IMR-90 (cell line): ENCODE results near the gene NPB. TPM values are rescaled to one million over a fixed set of nuclear protein-coding genes. Genes with fewer than 3 reads are reported as not detected.

Experiments
- ATAC-seq: fragments of 200-7000 bp; cut with Tn5 transposase; 2 replicates; pipeline ENCODE4 v1.9.1; 2020; ENCODE audit warnings: low read depth, mild to moderate bottlenecking, moderate library complexity
- BruUV-seq: library from RNA; stranded (reverse); fragments of 400-500 nt; replicated peaks from 2 replicates; lab custom pipeline; 2021; lab: Mats Ljungman, UMichigan
- CTCF ChIA-PET: fragments of 300-600 bp; formaldehyde crosslinking; extraction: SDS; loops from one replicate; lab custom pipeline; 2021; ENCODE audit warnings: antibody characterized with exemption; lab: Yijun Ruan, JAX
- POLR2A ChIA-PET: fragments of 300-600 bp; sonication (Branson Sonifier 250); formaldehyde crosslinking; loops from one replicate; lab custom pipeline; 2022; ENCODE audit warnings: antibody characterized with exemption; ENCODE audit not compliant: unreplicated experiment; lab: Charles Lee
- DNase-seq: peaks from one replicate; pipeline ENCODE4 v3.0.0; 2013
- H2AFZ ChIP-seq: replicated peaks from 2 replicates; pipeline ENCODE3; 2013; ENCODE audit warnings: low read length, mild to moderate bottlenecking; ENCODE audit not compliant: poor library complexity
- H2AK5ac ChIP-seq: 2 replicates; pipeline ENCODE4 v1.6.1; 2013; ENCODE audit warnings: low read depth, low read length, inconsistent platforms
- H2AK9ac ChIP-seq: replicated peaks from 2 replicates; pipeline ENCODE3; 2013; ENCODE audit warnings: mild to moderate bottlenecking, low read depth, low read length, moderate library complexity; ENCODE audit not compliant: poor library complexity
- H2BK120ac ChIP-seq: 2 replicates; pipeline ENCODE4 v1.6.1; 2013; ENCODE audit warnings: low read depth, low read length, inconsistent platforms
- H2BK15ac ChIP-seq: 3 replicates; pipeline ENCODE4 v1.6.1; 2013; ENCODE audit warnings: low read depth, low read length, inconsistent platforms
- H2BK20ac ChIP-seq: 2 replicates; pipeline ENCODE4 v1.6.1; 2013; ENCODE audit warnings: low read depth, mild to moderate bottlenecking, inconsistent platforms, low read length, moderate library complexity
- H2BK5ac ChIP-seq: 2 replicates; pipeline ENCODE4 v1.6.1; 2013; ENCODE audit warnings: mild to moderate bottlenecking, low read depth, low read length, inconsistent platforms; ENCODE audit not compliant: poor library complexity, severe bottlenecking
- H3K14ac ChIP-seq: replicated peaks from 2 replicates; pipeline ENCODE4 v1.6.1; 2013; ENCODE audit warnings: low read depth, low read length, inconsistent platforms
- H3K18ac ChIP-seq: 2 replicates; pipeline ENCODE4 v1.6.1; 2013; ENCODE audit warnings: low read depth, low read length, control low read depth
- H3K23ac ChIP-seq: 2 replicates; pipeline ENCODE4 v1.6.1; 2013; ENCODE audit warnings: low read depth, low read length, inconsistent platforms
- H3K27ac ChIP-seq: 2 replicates; pipeline ENCODE4 v1.5.1; 2013; ENCODE audit warnings: mild to moderate bottlenecking, control low read depth, low read length; ENCODE audit not compliant: insufficient read depth
- H3K27me3 ChIP-seq: 2 replicates; pipeline ENCODE4 v1.6.1; 2013; ENCODE audit warnings: low read length; ENCODE audit not compliant: control insufficient read depth, insufficient read depth
- H3K36me3 ChIP-seq: 2 replicates; pipeline ENCODE4 v1.6.1; 2013; ENCODE audit warnings: low read length, mixed read lengths; ENCODE audit not compliant: control insufficient read depth, insufficient read depth
- H3K4ac ChIP-seq: 2 replicates; pipeline ENCODE4 v1.6.1; 2013; ENCODE audit warnings: low read depth, low read length, inconsistent platforms
- H3K4me1 ChIP-seq: 2 replicates; pipeline ENCODE4 v1.6.1; 2013; ENCODE audit warnings: low read length, mixed read lengths; ENCODE audit not compliant: control insufficient read depth, insufficient read depth
- H3K4me2 ChIP-seq: 2 replicates; pipeline ENCODE4 v1.6.1; 2013; ENCODE audit warnings: low read depth, mild to moderate bottlenecking, control low read depth, low read length, moderate library complexity
- H3K4me3 ChIP-seq: 2 replicates; pipeline ENCODE4 v1.5.1; 2013; ENCODE audit warnings: low read depth, mild to moderate bottlenecking, control low read depth, low read length, moderate library complexity; ENCODE audit not compliant: insufficient read depth
- H3K56ac ChIP-seq: 2 replicates; pipeline ENCODE4 v1.6.1; 2013; ENCODE audit warnings: low read length, inconsistent platforms; ENCODE audit not compliant: insufficient read depth; ENCODE audit errors: extremely low read depth
- H3K79me1 ChIP-seq, 2 experiments: 2 replicates each; pipeline ENCODE4 v1.6.1; 2013; ENCODE audit warnings: low read length in 2 of 2, inconsistent platforms in 1 of 2, low read depth in 1 of 2
- H3K9ac ChIP-seq: 2 replicates; pipeline ENCODE4 v1.6.1; 2013; ENCODE audit warnings: low read depth, low read length, control low read depth
- H3K9me1 ChIP-seq: 2 replicates; pipeline ENCODE4 v1.6.1; 2013; ENCODE audit warnings: low read length, inconsistent platforms; ENCODE audit not compliant: insufficient read depth
- H3K9me3 ChIP-seq: 2 replicates; pipeline ENCODE4 v1.6.1; 2013; ENCODE audit warnings: low read length; ENCODE audit not compliant: control insufficient read depth, insufficient read depth
- H4K20me1 ChIP-seq: 2 replicates; pipeline ENCODE4 v1.6.1; 2013; ENCODE audit warnings: low read length, inconsistent platforms; ENCODE audit not compliant: insufficient read depth
- H4K5ac ChIP-seq: 2 replicates; pipeline ENCODE4 v1.6.1; 2013; ENCODE audit warnings: mild to moderate bottlenecking, low read depth, low read length, control low read depth
- H4K8ac ChIP-seq, 2 experiments: 2 replicates each; pipeline ENCODE4 v1.6.1; 2013; ENCODE audit warnings: low read depth in 2 of 2, low read length in 2 of 2, control low read depth in 1 of 2, inconsistent platforms in 1 of 2
- H4K91ac ChIP-seq: 2 replicates; pipeline ENCODE4 v1.6.1; 2013; ENCODE audit warnings: low read depth, low read length, inconsistent platforms; ENCODE audit not compliant: insufficient read depth
- CEBPB ChIP-seq: IDR thresholded peaks from 2 replicates; pipeline ENCODE4 v1.6.1; 2012; ENCODE audit warnings: low read depth, low read length, improper control_type of control experiment
- CHD1 ChIP-seq: IDR thresholded peaks from 2 replicates; pipeline ENCODE4 v1.6.1; 2012; ENCODE audit warnings: low read depth, low read length, improper control_type of control experiment
- MAZ ChIP-seq: IDR thresholded peaks from 2 replicates; pipeline ENCODE4 v1.6.1; 2012; ENCODE audit warnings: low read depth, mild to moderate bottlenecking, low read length, improper control_type of control experiment, moderate library complexity, borderline replicate concordance
- MXI1 ChIP-seq: IDR thresholded peaks from 2 replicates; pipeline ENCODE4 v1.6.1; 2012; ENCODE audit warnings: low read depth, mild to moderate bottlenecking, low read length, moderate library complexity, borderline replicate concordance
- RAD21 ChIP-seq: IDR thresholded peaks from 2 replicates; pipeline ENCODE4 v1.6.1; 2012; ENCODE audit warnings: low read length, improper control_type of control experiment
- RCOR1 ChIP-seq: IDR thresholded peaks from 2 replicates; pipeline ENCODE4 v1.6.1; 2012; ENCODE audit warnings: mild to moderate bottlenecking, low read length, improper control_type of control experiment; ENCODE audit not compliant: insufficient replicate concordance
- SMC3 ChIP-seq: fragments of 150-350 bp; IDR thresholded peaks from 2 replicates; pipeline ENCODE4 v1.6.1; 2016; ENCODE audit warnings: low read depth, mild to moderate bottlenecking, antibody characterized with exemption, low read length, moderate library complexity
- WGBS, 2 experiments: methylation state at CpG; one replicate each; pipeline versions ENCODE4 v1.1.5 to v1.1.7; 2013; ENCODE audit warnings: missing lambda C conversion rate in 2 of 2; ENCODE audit not compliant: insufficient read length in 1 of 2; ENCODE audit errors: extremely low coverage in 2 of 2; 5-methylcytosine and 5-hydroxymethylcytosine counted together
- dilution Hi-C: fragments of 300-500 bp; cut with HindIII; formaldehyde crosslinking; loops from one replicate; pipeline ENCODE4 v1.14.3; 2018; ENCODE audit warnings: low sequenced_read_pairs; ENCODE audit not compliant: unreplicated experiment
- in situ Hi-C: fragments of 300-500 bp; cut with MboI; formaldehyde crosslinking; loops from 3 replicates; pipeline ENCODE4 v1.14.3; 2019; ENCODE audit warnings: low sequenced_read_pairs, inconsistent platforms, mixed read lengths
- intact Hi-C: fragments of 100-400 bp; cut with micrococcal nuclease; formaldehyde crosslinking; loops from 2 replicates; pipeline ENCODE4 v1.10.0; 2022
- polyA plus RNA-seq, 3 experiments: library from polyadenylated mRNA; depleted of rRNA; stranded (reverse); fragments of >200 nt; gene quantifications; 2 replicates each; pipeline ENCODE4 v1.2.3, GENCODE V29; 2012; ENCODE audit warnings: low replicate concordance in 1 of 3
- total RNA-seq: library from RNA; depleted of rRNA; stranded (reverse); fragments of >200 nt; gene quantifications from 2 replicates; pipeline ENCODE4 v1.2.3, GENCODE V29; 2012
- TF ChIP-seq, protein P1 (sequence below): fragments of 150-350 bp; IDR thresholded peaks from 2 replicates; pipeline ENCODE4 v1.6.1; 2017; ENCODE audit warnings: mild to moderate bottlenecking, antibody characterized with exemption, low read length, low read depth

NPB gene
- total and polyA plus RNA-seq, 2 of the 4 experiments (the other 2 are of a cell fraction): 0.51 TPM; not detected in 1

- Histone ChIP-seq H3K18ac (no peak overlapping the region), H2AK9ac (no peak overlapping the region), H3K4me2 (no peak overlapping the region), H3K36me3 (peaks cover 29% of the 10 kb centered on the region), H3K9ac (no peak overlapping the region), H3K23ac (no peak overlapping the region), H2BK15ac (no peak overlapping the region), H3K9me1 (peaks cover 13% of the 10 kb centered on the region; the same call in 1 of the 2 replicates), H2AFZ (peak overlapping the region; percentile 23), H3K4me3 (no peak overlapping the region), H2BK20ac (no peak overlapping the region), H3K79me1 (peaks cover 3 to 41% of the 10 kb centered on the region in 2 experiments; a peak in 3 of 4 replicates), H3K14ac (no peak overlapping the region), H4K20me1 (peaks cover 26% of the 10 kb centered on the region), H3K4me1 (peaks cover 14% of the 10 kb centered on the region), H3K4ac (no peak overlapping the region), H2BK5ac (no peak overlapping the region), H4K91ac (no peak overlapping the region), H4K8ac (no peak overlapping the region), H3K9me3 (no peaks in the 10 kb centered on the region), H3K56ac (no peak overlapping the region), H3K27me3 (no peaks in the 10 kb centered on the region), H2AK5ac (no peak overlapping the region), H3K27ac (no peak overlapping the region), H2BK120ac (no peak overlapping the region), H4K5ac (no peak overlapping the region)
- in situ Hi-C loops: no loop called here
- no peak for TF ChIP-seq RCOR1
- no peak for TF ChIP-seq SMC3
- no peak for TF ChIP-seq MXI1
- no peak for TF ChIP-seq MAZ
- TF ChIP-seq CHD1: no peak
- TF ChIP-seq CEBPB: no peak
- TF ChIP-seq, protein P1, sequence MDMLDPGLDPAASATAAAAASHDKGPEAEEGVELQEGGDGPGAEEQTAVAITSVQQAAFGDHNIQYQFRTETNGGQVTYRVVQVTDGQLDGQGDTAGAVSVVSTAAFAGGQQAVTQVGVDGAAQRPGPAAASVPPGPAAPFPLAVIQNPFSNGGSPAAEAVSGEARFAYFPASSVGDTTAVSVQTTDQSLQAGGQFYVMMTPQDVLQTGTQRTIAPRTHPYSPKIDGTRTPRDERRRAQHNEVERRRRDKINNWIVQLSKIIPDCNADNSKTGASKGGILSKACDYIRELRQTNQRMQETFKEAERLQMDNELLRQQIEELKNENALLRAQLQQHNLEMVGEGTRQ: no peak
- TF ChIP-seq RAD21: no peak
- ChIA-PET POLR2A (no interaction called here), CTCF (no interaction called here)
- WGBS, 2 experiments: 90% methylated on average over 10 of the region's 18 CpGs; no CpG with 5 or more reads in 1 of the 2 experiments
- ATAC-seq: no peak
- dilution Hi-C loops: no loop called here
- no TSS peak for BruUV-seq
- intact Hi-C loops: no loop called here
- DNase-seq: no peak
Measured at GRCh38 chr17:81900181-81900820, 1.7 kb upstream of the NPB start.
